ENCODE measurements around the gene SGTA. TPM values are rescaled to one million over a fixed set of nuclear protein-coding genes. Genes with fewer than 3 reads are reported as not detected.

Gene SGTA
- total RNA-seq, 1 experiment from 2014 or later, result 31.2 TPM

DNA sequence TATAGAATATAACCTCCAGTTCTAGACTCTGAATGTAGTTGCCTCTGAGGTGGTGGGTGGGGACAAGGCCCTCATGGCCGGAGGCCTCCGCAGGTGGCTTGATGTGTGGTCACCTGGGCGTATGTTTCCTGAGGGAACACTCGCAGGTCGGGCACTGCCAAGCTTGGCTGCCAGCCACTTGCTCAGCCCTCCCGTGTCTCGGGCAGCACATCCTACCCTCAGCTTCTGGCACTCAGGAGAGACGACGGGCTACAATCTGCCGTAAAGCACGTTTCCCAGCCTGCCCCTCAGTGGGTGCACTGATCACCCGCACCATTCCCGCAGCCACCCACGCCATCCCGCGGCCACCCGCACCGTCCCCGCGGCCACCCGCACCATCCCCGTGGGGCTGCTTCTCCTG is 17.4 kb upstream of the SGTA start:
- Histone ChIP-seq H3K4me2 (ENCODE audit: low read depth, low read length, poor library complexity, severe bottlenecking) (no peak overlapping the region), H3K4me1 (ENCODE audit: low read length) (no peaks in the 10 kb centered on the region), H3K27me3 (ENCODE audit: low read length) (no peaks in the 10 kb centered on the region), H3K27ac (ENCODE audit: low read length) (no peak overlapping the region), H2AFZ (ENCODE audit: low read length) (no peak overlapping the region), H3K4me3 (ENCODE audit: low read length) (no peak overlapping the region), H3K36me3 (ENCODE audit: insufficient read depth, low read length) (peaks cover 17% of the 10 kb centered on the region), H3K9ac (ENCODE audit: low read length) (no peak overlapping the region), H3K9me2 (replicated peaks; ENCODE audit: insufficient read depth, low read length) (no peaks in the 10 kb centered on the region), H4K20me1 (ENCODE audit: insufficient read depth, low read depth, low read length) (peaks cover 8% of the 10 kb centered on the region; the same call in 1 of the 2 replicates), H3K79me2 (ENCODE audit: low read length) (peaks cover 11% of the 10 kb centered on the region; the same call in 1 of the 2 replicates), H3K9me3 (ENCODE audit: low read length) (no peaks in the 10 kb centered on the region)
- no peak for DNase-seq

GRCh38 chr19:2799273-2800020 is 16.4 kb upstream of the SGTA start:
- H3K79me2 ChIP-seq (ENCODE audit: low read length), result peaks cover 13% of the 10 kb centered on the region; the same call in 1 of the 2 replicates
- H3K9ac ChIP-seq (ENCODE audit: low read length), result no peak overlapping the region
- H3K27me3 ChIP-seq (ENCODE audit: low read length), result no peaks in the 10 kb centered on the region
- peaks cover 10% of the 10 kb centered on the region; the same call in 1 of the 2 replicates for H4K20me1 ChIP-seq (ENCODE audit: insufficient read depth, low read depth, low read length)
- H3K4me2 ChIP-seq (ENCODE audit: low read depth, low read length, poor library complexity, severe bottlenecking), result no peak overlapping the region
- no peak for DNase-seq
- H3K4me1 ChIP-seq (ENCODE audit: low read length), result no peaks in the 10 kb centered on the region
- H2AFZ ChIP-seq (ENCODE audit: low read length), result no peak overlapping the region
- H3K9me3 ChIP-seq (ENCODE audit: low read length), result no peaks in the 10 kb centered on the region
- peaks cover 17% of the 10 kb centered on the region for H3K36me3 ChIP-seq (ENCODE audit: insufficient read depth, low read length)
- H3K27ac ChIP-seq (ENCODE audit: low read length), result no peak overlapping the region
- H3K9me2 ChIP-seq (replicated peaks; ENCODE audit: insufficient read depth, low read length), result no peaks in the 10 kb centered on the region
- H3K4me3 ChIP-seq (ENCODE audit: low read length), result no peak overlapping the region

GRCh38 chr19:2798733-2799132 is 15.7 kb upstream of the SGTA start:
- Histone ChIP-seq H3K4me3 (ENCODE audit: low read length) (no peak overlapping the region), H2AFZ (ENCODE audit: low read length) (no peak overlapping the region), H3K9me2 (replicated peaks; ENCODE audit: insufficient read depth, low read length) (no peaks in the 10 kb centered on the region), H3K9me3 (ENCODE audit: low read length) (no peaks in the 10 kb centered on the region), H3K9ac (ENCODE audit: low read length) (no peak overlapping the region), H3K27ac (ENCODE audit: low read length) (no peak overlapping the region), H4K20me1 (ENCODE audit: insufficient read depth, low read depth, low read length) (peaks cover 13% of the 10 kb centered on the region; the same call in 1 of the 2 replicates), H3K36me3 (ENCODE audit: insufficient read depth, low read length) (peaks cover 24% of the 10 kb centered on the region), H3K4me1 (ENCODE audit: low read length) (no peaks in the 10 kb centered on the region), H3K27me3 (ENCODE audit: low read length) (no peaks in the 10 kb centered on the region), H3K79me2 (ENCODE audit: low read length) (peaks cover 17% of the 10 kb centered on the region), H3K4me2 (ENCODE audit: low read depth, low read length, poor library complexity, severe bottlenecking) (no peak overlapping the region)
- no peak for DNase-seq

- H3K27me3 ChIP-seq (ENCODE audit: low read length), result no peaks in the 10 kb centered on the region
- no peak overlapping the region for H3K9ac ChIP-seq (ENCODE audit: low read length)
- H3K4me3 ChIP-seq (ENCODE audit: low read length), result no peak overlapping the region
- H2AFZ ChIP-seq (ENCODE audit: low read length), result no peak overlapping the region
- H3K36me3 ChIP-seq (ENCODE audit: insufficient read depth, low read length), result peaks cover 29% of the 10 kb centered on the region
- H3K27ac ChIP-seq (ENCODE audit: low read length), result no peak overlapping the region
- H3K4me2 ChIP-seq (ENCODE audit: low read depth, low read length, poor library complexity, severe bottlenecking), result no peak overlapping the region
- H3K79me2 ChIP-seq (ENCODE audit: low read length), result peaks cover 20% of the 10 kb centered on the region
- DNase-seq, result no peak
- no peaks in the 10 kb centered on the region for H3K9me2 ChIP-seq (replicated peaks; ENCODE audit: insufficient read depth, low read length)
- H3K4me1 ChIP-seq (ENCODE audit: low read length), result peaks cover under 1% of the 10 kb centered on the region; the same call in 1 of the 2 replicates
- H3K9me3 ChIP-seq (ENCODE audit: low read length), result no peaks in the 10 kb centered on the region
- H4K20me1 ChIP-seq (ENCODE audit: insufficient read depth, low read depth, low read length), result peaks cover 13% of the 10 kb centered on the region; the same call in 1 of the 2 replicates
Measured at GRCh38 chr19:2798158-2798685, 15.1 kb upstream of the SGTA start.

DNA sequence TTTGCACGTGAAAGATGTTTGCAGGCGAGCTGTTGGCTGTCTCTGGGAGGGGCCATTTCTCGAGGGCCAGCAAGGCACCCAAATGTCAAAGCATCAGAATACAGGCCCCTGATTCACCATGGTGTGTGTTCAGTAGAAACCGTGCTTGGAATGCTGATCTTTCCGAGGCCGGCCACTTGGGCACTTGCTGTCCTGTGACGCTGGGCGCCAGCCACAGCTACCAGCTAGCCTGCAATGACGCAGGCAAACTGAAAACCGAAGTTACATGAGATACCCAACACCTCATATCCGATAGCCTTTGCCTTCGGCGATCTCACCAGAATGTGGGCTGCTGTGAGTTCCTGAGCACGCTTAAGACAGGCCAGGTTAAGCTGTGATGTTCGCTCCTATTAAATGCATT is 14.2 kb upstream of the SGTA start:
- Histone ChIP-seq H3K4me3 (ENCODE audit: low read length) (no peak overlapping the region), H3K27me3 (ENCODE audit: low read length) (no peaks in the 10 kb centered on the region), H3K36me3 (ENCODE audit: insufficient read depth, low read length) (peaks cover 35% of the 10 kb centered on the region), H3K27ac (ENCODE audit: low read length) (no peak overlapping the region), H3K9me2 (replicated peaks; ENCODE audit: insufficient read depth, low read length) (no peaks in the 10 kb centered on the region), H3K79me2 (ENCODE audit: low read length) (peaks cover 19% of the 10 kb centered on the region), H3K9me3 (ENCODE audit: low read length) (no peaks in the 10 kb centered on the region), H3K4me2 (ENCODE audit: low read depth, low read length, poor library complexity, severe bottlenecking) (no peak overlapping the region), H3K9ac (ENCODE audit: low read length) (no peak overlapping the region), H4K20me1 (ENCODE audit: insufficient read depth, low read depth, low read length) (peaks cover 5% of the 10 kb centered on the region; the same call in 1 of the 2 replicates), H3K4me1 (ENCODE audit: low read length) (peaks cover 9% of the 10 kb centered on the region), H2AFZ (ENCODE audit: low read length) (no peak overlapping the region)
- no peak for DNase-seq

GRCh38 chr19:2796659-2797266 is 13.7 kb upstream of the SGTA start:
- no peaks in the 10 kb centered on the region for H3K9me2 ChIP-seq (replicated peaks; ENCODE audit: insufficient read depth, low read length)
- DNase-seq, result no peak
- peaks cover 21% of the 10 kb centered on the region for H3K79me2 ChIP-seq (ENCODE audit: low read length)
- H3K9ac ChIP-seq (ENCODE audit: low read length), result no peak overlapping the region
- H3K27me3 ChIP-seq (ENCODE audit: low read length), result no peaks in the 10 kb centered on the region
- peaks cover 39% of the 10 kb centered on the region for H3K36me3 ChIP-seq (ENCODE audit: insufficient read depth, low read length)
- H3K9me3 ChIP-seq (ENCODE audit: low read length), result no peaks in the 10 kb centered on the region
- H4K20me1 ChIP-seq (ENCODE audit: insufficient read depth, low read depth, low read length), result peaks cover 5% of the 10 kb centered on the region; the same call in 1 of the 2 replicates
- no peak overlapping the region for H3K27ac ChIP-seq (ENCODE audit: low read length)
- H3K4me1 ChIP-seq (ENCODE audit: low read length), result peaks cover 15% of the 10 kb centered on the region
- H2AFZ ChIP-seq (ENCODE audit: low read length), result no peak overlapping the region
- no peak overlapping the region for H3K4me2 ChIP-seq (ENCODE audit: low read depth, low read length, poor library complexity, severe bottlenecking)
- no peak overlapping the region for H3K4me3 ChIP-seq (ENCODE audit: low read length)

DNA sequence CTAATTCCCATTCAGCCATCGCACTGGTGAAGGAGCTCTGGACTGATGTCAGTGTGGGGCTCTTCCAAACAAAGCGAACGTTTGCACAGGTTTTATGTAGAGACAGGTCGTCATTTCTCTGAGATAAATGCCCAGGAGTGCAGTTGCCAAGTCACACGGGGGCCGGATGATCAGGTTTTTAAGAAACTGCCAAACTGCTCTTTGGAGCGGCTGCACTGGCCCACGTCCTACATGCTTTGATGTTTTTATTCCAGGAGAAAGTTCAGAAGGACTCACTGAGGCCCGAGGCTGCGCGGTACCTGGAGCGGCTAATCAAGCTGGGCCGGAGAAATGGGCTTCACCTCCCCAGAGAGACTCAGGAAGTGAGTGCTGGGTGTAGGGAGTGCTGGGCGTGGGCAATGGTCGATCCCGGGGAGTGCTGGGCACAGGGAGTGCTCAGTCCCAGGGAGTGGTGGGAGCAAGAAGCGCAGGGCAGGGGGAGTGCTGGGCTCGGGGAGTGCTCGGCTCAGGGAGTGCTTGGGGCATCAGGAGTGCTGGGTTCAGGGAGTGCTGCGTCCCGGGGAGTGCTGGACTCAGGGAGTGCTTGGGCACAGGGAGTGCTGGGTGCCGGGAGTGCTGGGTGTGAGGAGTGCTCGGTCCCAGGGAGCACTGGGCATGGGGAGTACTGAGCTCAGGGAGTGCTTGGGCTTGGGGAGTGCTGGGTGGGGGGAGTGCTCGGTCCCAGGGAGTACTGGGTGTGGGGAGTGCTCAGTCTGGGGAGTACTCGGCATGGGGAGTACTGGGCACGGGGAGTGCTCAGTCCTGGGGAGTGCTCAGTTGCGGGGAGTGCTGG is 13.0 kb upstream of the SGTA start:
- H3K9ac ChIP-seq (ENCODE audit: low read length), result no peak overlapping the region
- H3K27me3 ChIP-seq (ENCODE audit: low read length), result no peaks in the 10 kb centered on the region
- DNase-seq, result no peak
- H3K9me3 ChIP-seq (ENCODE audit: low read length), result no peaks in the 10 kb centered on the region
- H4K20me1 ChIP-seq (ENCODE audit: insufficient read depth, low read depth, low read length), result peaks cover 5% of the 10 kb centered on the region; the same call in 1 of the 2 replicates
- H3K4me1 ChIP-seq (ENCODE audit: low read length), result peaks cover 22% of the 10 kb centered on the region
- H3K9me2 ChIP-seq (replicated peaks; ENCODE audit: insufficient read depth, low read length), result no peaks in the 10 kb centered on the region
- no peak overlapping the region for H3K4me2 ChIP-seq (ENCODE audit: low read depth, low read length, poor library complexity, severe bottlenecking)
- no peak overlapping the region for H3K4me3 ChIP-seq (ENCODE audit: low read length)
- H3K27ac ChIP-seq (ENCODE audit: low read length), result no peak overlapping the region
- H3K36me3 ChIP-seq (ENCODE audit: insufficient read depth, low read length), result peaks cover 42% of the 10 kb centered on the region
- no peak overlapping the region for H2AFZ ChIP-seq (ENCODE audit: low read length)
- peaks cover 26% of the 10 kb centered on the region for H3K79me2 ChIP-seq (ENCODE audit: low read length)
